Suprapubic skin (tissue), 4 donors: Measurements from ENCODE around the gene TREML4. TPM values are rescaled to one million over a fixed set of nuclear protein-coding genes. Genes with fewer than 3 reads are reported as not detected.

ENCODE experiments used
- DNase-seq, 2 donors: peaks; one replicate each; pipeline ENCODE4 v3.0.0-alpha.2; 2019; ENCODE audit warnings: low spot score in 2 of 2
- H3K27ac ChIP-seq: fragments of 200-600 bp; sonication (generic); one replicate; pipeline ENCODE4 v1.5.1; 2019
- H3K27me3 ChIP-seq: fragments of 200-600 bp; sonication (generic); one replicate; pipeline ENCODE4 v1.5.1; 2019
- H3K36me3 ChIP-seq: fragments of 200-600 bp; sonication (generic); one replicate; pipeline ENCODE4 v1.5.1; 2019
- H3K4me1 ChIP-seq: fragments of 200-600 bp; sonication (generic); one replicate; pipeline ENCODE4 v1.5.1; 2019
- H3K4me3 ChIP-seq: fragments of 200-600 bp; sonication (generic); one replicate; pipeline ENCODE4 v1.5.1; 2019; ENCODE audit warnings: mild to moderate bottlenecking
- H3K9me3 ChIP-seq: fragments of 200-600 bp; sonication (generic); one replicate; pipeline ENCODE4 v1.5.1; 2019
- CTCF ChIP-seq, 2 donors: fragments of 200-600 bp in 1 of 2; fragments of 450-650 bp in 1 of 2; sonication (generic) in 1 of 2; IDR thresholded peaks; one replicate each; pipeline ENCODE4 v1.5.1; 2016 to 2019; ENCODE audit warnings: antibody characterized with exemption in 2 of 2, mild to moderate bottlenecking in 1 of 2, moderate library complexity in 1 of 2
- EP300 ChIP-seq: sonication (generic); formaldehyde crosslinking; IDR thresholded peaks from one replicate; pipeline ENCODE4 v1.6.1; 2017; ENCODE audit warnings: antibody characterized with exemption
- POLR2A ChIP-seq, 2 donors: fragments of 450-650 bp; IDR thresholded peaks; one replicate each; pipeline ENCODE4 v1.6.1; 2017; ENCODE audit warnings: antibody characterized with exemption in 2 of 2, mild to moderate bottlenecking in 2 of 2, moderate library complexity in 2 of 2
- POLR2AphosphoS5 ChIP-seq, 3 donors: sonication (generic); formaldehyde crosslinking; IDR thresholded peaks; one replicate each; pipeline ENCODE4 v1.6.1; 2017; ENCODE audit warnings: antibody characterized with exemption in 3 of 3
- WGBS: methylation state at CpG from one replicate; pipeline ENCODE4 v1.1.5; 2018; 5-methylcytosine and 5-hydroxymethylcytosine counted together
- total RNA-seq, 4 donors: library from RNA; depleted of rRNA; stranded (reverse); fragments of >200 nt; gene quantifications; one replicate each; pipeline ENCODE4 v1.1.0, GENCODE V29; 2016

Gene TREML4, protein sequence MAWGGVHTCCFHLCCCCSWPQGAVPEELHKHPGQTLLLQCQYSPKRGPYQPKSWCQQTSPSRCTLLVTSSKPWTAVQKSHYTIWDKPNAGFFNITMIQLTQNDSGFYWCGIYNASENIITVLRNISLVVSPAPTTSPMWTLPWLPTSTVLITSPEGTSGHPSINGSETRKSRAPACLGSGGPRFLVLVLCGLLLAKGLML
- total RNA-seq = not detected

DNA sequence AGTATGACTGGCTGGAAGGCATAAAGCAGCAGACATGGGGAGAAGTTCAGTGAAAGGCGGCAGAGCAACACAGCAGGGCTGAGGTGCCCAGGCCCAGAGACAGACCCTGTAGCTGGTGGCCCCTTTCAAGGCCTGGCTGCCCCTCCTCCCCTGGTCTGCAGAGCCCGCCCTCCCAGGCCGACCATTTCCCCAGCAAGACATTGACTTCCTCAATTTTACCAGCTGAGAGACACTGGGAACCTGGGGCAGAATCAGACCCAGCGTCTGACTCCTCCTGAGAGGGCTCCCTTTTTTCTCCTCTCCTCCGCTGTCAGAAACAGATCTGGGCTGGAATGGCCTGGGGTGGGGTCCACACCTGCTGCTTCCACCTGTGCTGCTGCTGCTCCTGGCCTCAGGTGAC, at the start of gene TREML4:
Gene TREML4, plus strand, starts transcription at position 254 of the 400 bp plus-strand sequence. Its CDS starts 79 bp downstream, at position 333.
- H3K27me3 ChIP-seq = peaks cover 30% of the 10 kb centered on the region

DNA sequence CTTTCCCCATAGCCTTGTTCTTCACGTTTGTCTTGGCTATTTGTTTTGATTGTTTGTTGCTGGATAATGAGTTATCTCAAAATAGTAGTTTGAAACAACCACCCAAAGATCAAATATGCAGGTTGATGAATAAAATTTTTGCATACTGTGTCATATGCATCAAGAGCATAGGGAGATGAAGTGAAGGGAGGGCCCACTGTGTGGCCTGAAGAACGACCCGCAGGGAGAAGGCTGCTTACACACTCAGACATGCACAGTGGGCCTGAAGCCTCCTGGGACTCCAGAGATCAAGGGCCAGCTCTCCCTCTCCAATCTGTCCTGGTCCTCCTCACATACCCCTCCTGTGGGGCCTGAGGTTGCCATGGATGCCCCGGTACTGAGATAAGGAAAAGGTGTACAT, 49.0 kb upstream of the TREML4 start:
- DNase-seq = no peak
- no peak for TF ChIP-seq POLR2AphosphoS5 (IDR thresholded peaks at IDR 0.05)
- no peak for TF ChIP-seq EP300
- TF ChIP-seq POLR2A (IDR thresholded peaks at IDR 0.05) = no peak
- TF ChIP-seq CTCF (IDR thresholded peaks at IDR 0.05) = no peak
- no peak overlapping the region for H3K27ac ChIP-seq
- WGBS = 63% methylated on average over 4 of the region's 4 CpGs
- peaks cover 3% of the 10 kb centered on the region for H3K27me3 ChIP-seq
- H3K9me3 ChIP-seq = no peaks in the 10 kb centered on the region
- no peaks in the 10 kb centered on the region for H3K4me1 ChIP-seq
- no peaks in the 10 kb centered on the region for H3K36me3 ChIP-seq
- H3K4me3 ChIP-seq = no peak overlapping the region

More for the DNA sequence above, at the start of gene TREML4:
- H3K4me3 ChIP-seq = no peak within 1 kb of the TSS
- no peak for DNase-seq
- no peak for TF ChIP-seq POLR2A (IDR thresholded peaks at IDR 0.05)
- no peak within 1 kb of the TSS for H3K27ac ChIP-seq
- H3K36me3 ChIP-seq = no peaks in the 10 kb centered on the region
- no peaks in the 10 kb centered on the region for H3K9me3 ChIP-seq
- 65% methylated on average over 5 of the region's 5 CpGs for WGBS
- no peaks in the 10 kb centered on the region for H3K4me1 ChIP-seq

GRCh38 chr6:41181566-41181965, 46.6 kb upstream of the TREML4 start:
- peak in 1 of 2 donors; percentile 21 for DNase-seq
- no peaks in the 10 kb centered on the region for H3K9me3 ChIP-seq
- no peaks in the 10 kb centered on the region for H3K27me3 ChIP-seq
- H3K4me3 ChIP-seq = no peak overlapping the region
- WGBS = 31% methylated on average over 1 of the region's 1 CpG
- H3K4me1 ChIP-seq = no peaks in the 10 kb centered on the region
- no peak for TF ChIP-seq CTCF (IDR thresholded peaks at IDR 0.05)
- TF ChIP-seq POLR2A (IDR thresholded peaks at IDR 0.05) = no peak
- no peak for TF ChIP-seq POLR2AphosphoS5 (IDR thresholded peaks at IDR 0.05)
- no peak for TF ChIP-seq EP300
- H3K27ac ChIP-seq = no peak overlapping the region
- H3K36me3 ChIP-seq = no peaks in the 10 kb centered on the region

GRCh38 chr6:41182069-41183034, 45.8 kb upstream of the TREML4 start:
- H3K27ac ChIP-seq = no peak overlapping the region
- WGBS = 81% methylated on average over 4 of the region's 4 CpGs
- no peaks in the 10 kb centered on the region for H3K4me1 ChIP-seq
- H3K4me3 ChIP-seq = no peak overlapping the region
- no peaks in the 10 kb centered on the region for H3K36me3 ChIP-seq
- H3K27me3 ChIP-seq = no peaks in the 10 kb centered on the region
- TF ChIP-seq EP300 (no peak), CTCF (IDR thresholded peaks at IDR 0.05) (peak in 1 of 2 donors; percentile 43)
- peak in 1 of 2 donors; percentile 21 for DNase-seq
- no peaks in the 10 kb centered on the region for H3K9me3 ChIP-seq

DNA sequence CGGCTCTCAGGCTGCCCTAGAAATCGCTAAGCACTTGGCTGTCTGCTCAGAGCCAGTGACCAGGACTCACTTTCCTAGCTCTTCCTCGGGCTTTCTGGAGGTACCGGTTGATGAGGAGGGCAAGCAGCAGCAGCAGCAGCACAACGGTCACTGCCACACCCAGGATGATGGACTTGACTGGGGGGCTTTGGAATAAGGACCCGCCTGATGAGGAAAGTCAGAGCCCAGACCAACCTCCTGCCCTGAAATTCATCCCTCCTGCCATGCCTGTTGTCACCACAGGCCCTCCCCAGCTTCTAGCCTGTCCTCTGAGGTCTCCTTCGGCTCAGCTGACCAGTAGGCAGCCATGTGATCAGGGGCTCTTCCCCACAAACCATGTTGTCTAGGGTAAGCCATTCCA, 43.4 kb upstream of the TREML4 start:
- DNase-seq = peak in 1 of 2 donors; percentile 36
- WGBS = 83% methylated on average over 6 of the region's 7 CpGs
- no peaks in the 10 kb centered on the region for H3K27me3 ChIP-seq
- no peaks in the 10 kb centered on the region for H3K9me3 ChIP-seq
- no peaks in the 10 kb centered on the region for H3K4me1 ChIP-seq
- no peak overlapping the region for H3K4me3 ChIP-seq
- H3K36me3 ChIP-seq = no peaks in the 10 kb centered on the region
- no peak overlapping the region for H3K27ac ChIP-seq
- TF ChIP-seq CTCF (IDR thresholded peaks at IDR 0.05) = no peak
- no peak for TF ChIP-seq POLR2A (IDR thresholded peaks at IDR 0.05)
- TF ChIP-seq EP300 = no peak
